ENCODE results near the gene MAP3K3. TPM values are rescaled to one million over a fixed set of nuclear protein-coding genes. Genes with fewer than 3 reads are reported as not detected.
A peak's percentile ranks its signal among the peaks of the same experiment; 100 is the strongest.

Gene MAP3K3
- total and polyA plus RNA-seq, 10 of the 15 experiments (the other 5 are each of a cell fraction or from before 2014, with no cell fraction given) = 1.6 to 24.1 (median 15.0) TPM

DNA sequence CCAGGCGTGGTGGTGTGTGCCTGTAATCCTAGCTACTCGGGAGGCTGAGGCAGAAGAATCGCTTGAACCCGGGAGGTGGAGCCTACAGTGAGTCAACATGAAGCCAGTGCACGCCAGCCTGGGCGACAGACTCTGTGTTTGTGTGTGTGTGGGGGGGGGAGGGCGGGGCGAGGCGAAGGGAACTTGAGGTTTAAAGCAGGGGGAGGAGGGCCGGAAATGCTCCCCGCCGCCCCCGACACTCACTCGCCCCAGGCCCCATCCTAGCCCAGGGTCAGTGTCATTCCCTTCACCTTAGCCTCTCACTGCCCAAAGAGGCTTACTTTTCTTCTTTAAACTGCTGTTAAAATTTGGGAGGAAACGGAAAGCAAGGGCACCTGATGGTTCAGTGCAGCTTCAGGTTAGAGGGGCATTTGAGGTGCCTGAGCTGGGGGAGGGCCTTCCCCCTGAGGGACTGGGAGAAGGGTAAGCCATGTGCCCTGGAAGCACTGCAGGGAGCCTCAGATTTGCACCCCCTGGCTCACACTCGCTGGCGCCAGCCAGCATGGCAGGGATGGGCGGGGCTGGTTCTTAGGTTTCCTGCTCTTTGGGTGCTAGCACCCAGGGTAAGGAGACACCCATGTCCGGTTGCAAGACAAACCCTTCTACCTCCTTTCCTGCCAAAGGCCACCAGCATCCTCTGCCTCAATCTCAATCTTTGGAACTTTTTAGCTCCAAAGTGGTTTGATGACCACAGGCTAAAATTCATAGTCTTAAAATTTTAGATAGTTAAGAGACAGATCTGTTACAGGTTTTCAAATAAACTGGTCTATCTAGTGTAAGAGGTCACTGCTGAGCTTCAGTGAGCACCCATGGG lies 79.9 kb downstream of the MAP3K3 start:
- Histone ChIP-seq H4K20me1 (ENCODE audit: control insufficient read depth, insufficient read depth) (no peaks in the 10 kb centered on the region), H3K4me1 (ENCODE audit: control insufficient read depth, insufficient read depth, low read length) (peaks cover 22% of the 10 kb centered on the region), H2AFZ (ENCODE audit: control insufficient read depth, low read depth, low read length) (peak overlapping the region; percentile 69), H3K27ac (ENCODE audit: control insufficient read depth, insufficient read depth) (peak overlapping the region; percentile 94), H3K27me3 (replicated peaks in 1 of 2; ENCODE audit: control insufficient read depth in 2 of 2, insufficient read depth in 2 of 2, low read length in 1 of 2) (no peaks in the 10 kb centered on the region), H3K9me3 (replicated peaks; ENCODE audit: control insufficient read depth, insufficient read depth, low read length) (no peaks in the 10 kb centered on the region), H3K9ac (ENCODE audit: control insufficient read depth, insufficient read depth, low read length) (peak overlapping the region; percentile 86), H3K79me2 (ENCODE audit: control insufficient read depth, insufficient read depth, low read length) (peaks cover 58% of the 10 kb centered on the region), H3K36me3 (ENCODE audit: control insufficient read depth in 2 of 2, insufficient read depth in 2 of 2, low read length in 1 of 2) (peaks cover 0 to 9% of the 10 kb centered on the region in 2 experiments; a peak in 3 of 4 replicates), H3K4me3 (peak overlapping the region; percentile 91), H3K4me2 (ENCODE audit: control insufficient read depth, insufficient read depth) (peak overlapping the region; percentile 97)
- intact Hi-C loops (cut with micrococcal nuclease; ENCODE audit: unreplicated experiment) (no loop called here), in situ Hi-C loops (cut with MboI) (no loop called here)
- 0% methylated on average over 12 of the region's 19 CpGs for WGBS (ENCODE audit: insufficient coverage, insufficient replicate concordance, low lambda C conversion rate, missing lambda C conversion rate)
- ATAC-seq (peak; percentile 39), FAIRE-seq (peak; percentile 13), DNase-seq (ENCODE audit: low read depth, low spot score) (no peak)
- RAD21 ChIA-PET (ENCODE audit: unreplicated experiment) = interaction anchor here (0.6 to 3.8 kb wide), 5 partner anchors 40 to 294 kb away, joined by 3 to 23 read pairs (median 5); partner anchors contain the start of genes CCDC47, DDX42 and STRADA
- POLR2A ChIA-PET = interaction anchor here (0.5 to 4.2 kb wide), 13 partner anchors 15 to 318 kb away, joined by 3 to 42 read pairs (median 4); partner anchors contain the start of genes CCDC47, DDX42, ICAM2 and SMARCD2
- BruUV-seq (replicated peaks) = no TSS peak
- CTCF ChIA-PET = interaction anchor here (0.7 to 2.3 kb wide), 12 partner anchors 9 to 277 kb away, joined by 3 to 11 read pairs (median 4); partner anchors contain the start of genes MAP3K3 and STRADA
- SMC1A ChIA-PET (ENCODE audit: uncharacterized antibody, unreplicated experiment) = interaction anchor here (0.8 to 2.1 kb wide), 9 partner anchors 26 to 83 kb away, joined by 3 to 6 read pairs (median 4); partner anchors contain the start of genes CCDC47 and STRADA
- TF ChIP-seq CEBPZ (IDR thresholded peaks at IDR 0.05; ENCODE audit: low read depth, low read length) (no peak), ZNF207 (IDR thresholded peaks at IDR 0.05; ENCODE audit: borderline replicate concordance) (no peak), TCF7 (IDR thresholded peaks at IDR 0.05; ENCODE audit: borderline replicate concordance) (no peak), NBN (IDR thresholded peaks at IDR 0.05) (peak; percentile 72), ATF7 (IDR thresholded peaks at IDR 0.05; ENCODE audit: low read depth) (no peak), NRF1 (conservative IDR thresholded peaks at IDR 0.05; ENCODE audit: low read depth, low read length) (no peak), NR2F1 (conservative IDR thresholded peaks at IDR 0.05) (0 out of 2 replicates have a peak, but pooled peaks have one; percentile 8), CHD1 (IDR thresholded peaks at IDR 0.05; ENCODE audit: low read depth, low read length) (no peak), STAT1 (conservative IDR thresholded peaks at IDR 0.05) (no peak), NKRF (conservative IDR thresholded peaks at IDR 0.05) (peak; percentile 44), POLR2A (IDR thresholded peaks at IDR 0.05; ENCODE audit: low read depth, low read length) (peak; percentile 52), RAD21 (IDR thresholded peaks at IDR 0.05; ENCODE audit: insufficient read depth, low read depth, low read length) (no peak), MAX (IDR thresholded peaks at IDR 0.05; ENCODE audit: low read depth, low read length) (no peak)
- TF ChIP-seq, protein P1, sequence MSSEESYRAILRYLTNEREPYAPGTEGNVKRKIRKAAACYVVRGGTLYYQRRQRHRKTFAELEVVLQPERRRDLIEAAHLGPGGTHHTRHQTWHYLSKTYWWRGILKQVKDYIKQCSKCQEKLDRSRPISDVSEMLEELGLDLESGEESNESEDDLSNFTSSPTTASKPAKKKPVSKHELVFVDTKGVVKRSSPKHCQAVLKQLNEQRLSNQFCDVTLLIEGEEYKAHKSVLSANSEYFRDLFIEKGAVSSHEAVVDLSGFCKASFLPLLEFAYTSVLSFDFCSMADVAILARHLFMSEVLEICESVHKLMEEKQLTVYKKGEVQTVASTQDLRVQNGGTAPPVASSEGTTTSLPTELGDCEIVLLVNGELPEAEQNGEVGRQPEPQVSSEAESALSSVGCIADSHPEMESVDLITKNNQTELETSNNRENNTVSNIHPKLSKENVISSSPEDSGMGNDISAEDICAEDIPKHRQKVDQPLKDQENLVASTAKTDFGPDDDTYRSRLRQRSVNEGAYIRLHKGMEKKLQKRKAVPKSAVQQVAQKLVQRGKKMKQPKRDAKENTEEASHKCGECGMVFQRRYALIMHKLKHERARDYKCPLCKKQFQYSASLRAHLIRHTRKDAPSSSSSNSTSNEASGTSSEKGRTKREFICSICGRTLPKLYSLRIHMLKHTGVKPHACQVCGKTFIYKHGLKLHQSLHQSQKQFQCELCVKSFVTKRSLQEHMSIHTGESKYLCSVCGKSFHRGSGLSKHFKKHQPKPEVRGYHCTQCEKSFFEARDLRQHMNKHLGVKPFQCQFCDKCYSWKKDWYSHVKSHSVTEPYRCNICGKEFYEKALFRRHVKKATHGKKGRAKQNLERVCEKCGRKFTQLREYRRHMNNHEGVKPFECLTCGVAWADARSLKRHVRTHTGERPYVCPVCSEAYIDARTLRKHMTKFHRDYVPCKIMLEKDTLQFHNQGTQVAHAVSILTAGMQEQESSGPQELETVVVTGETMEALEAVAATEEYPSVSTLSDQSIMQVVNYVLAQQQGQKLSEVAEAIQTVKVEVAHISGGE (CRISPR knock-in tag; IDR thresholded peaks at IDR 0.05) = no peak

Data from GM12878 (cell line).